K562 (cell line): ENCODE data around the gene HMBS. TPM values are rescaled to one million over a fixed set of nuclear protein-coding genes. Genes with fewer than 3 reads are reported as not detected.

Experiments used
- CBX5 ChIP-seq: IDR thresholded peaks from 2 replicates; pipeline ENCODE4 v1.6.1; 2014; ENCODE audit warnings: low read depth, borderline replicate concordance
- DDX20 ChIP-seq: fragments of 450-650 bp; IDR thresholded peaks from 2 replicates; pipeline ENCODE4 v1.6.1; 2016; ENCODE audit warnings: missing genetic modification characterization, low read depth, mild to moderate bottlenecking, missing compliant biosample characterization, moderate library complexity
- ILF3 ChIP-seq: fragments of 450-650 bp; IDR thresholded peaks from 2 replicates; pipeline ENCODE4 v1.6.1; 2018; ENCODE audit warnings: antibody characterized with exemption, mild to moderate bottlenecking, moderate library complexity, borderline replicate concordance
- KLF13 ChIP-seq: fragments of 450-650 bp; IDR thresholded peaks from 2 replicates; pipeline ENCODE4 v1.6.1; 2016; ENCODE audit warnings: missing genetic modification characterization, low read depth, mild to moderate bottlenecking, missing compliant biosample characterization, moderate library complexity, borderline replicate concordance
- NBN ChIP-seq: fragments of 450-650 bp; IDR thresholded peaks from 2 replicates; pipeline ENCODE4 v1.6.1; 2016; ENCODE audit warnings: low read depth, mild to moderate bottlenecking
- NONO ChIP-seq, 2 experiments: fragments of 200-400 bp in 1 of 2; fragments of 450-650 bp in 1 of 2; formaldehyde crosslinking in 1 of 2; IDR thresholded peaks; 2 replicates each; pipeline ENCODE4 v1.6.1; 2017; ENCODE audit warnings: low read depth in 2 of 2, mild to moderate bottlenecking in 2 of 2, moderate library complexity in 2 of 2, low read length in 1 of 2
- NUFIP1 ChIP-seq: fragments of 450-650 bp; IDR thresholded peaks from 2 replicates; pipeline ENCODE4 v1.6.1; 2018; ENCODE audit not compliant: partially characterized antibody
- POLR2B ChIP-seq: fragments of 450-650 bp; IDR thresholded peaks from 2 replicates; pipeline ENCODE4 v1.6.1; 2018; ENCODE audit warnings: low read depth; ENCODE audit not compliant: partially characterized antibody
- RAD21 ChIP-seq, 2 experiments: fragments of 250-450 bp in 1 of 2; fragments of 450-650 bp in 1 of 2; sonication (Bioruptor Pico) in 1 of 2; formaldehyde crosslinking in 1 of 2; IDR thresholded peaks in 1 of 2; conservative IDR thresholded peaks in 1 of 2; 2 replicates each; pipeline versions ENCODE4 v1.4.0 to v1.8.0; 2020 to 2022; ENCODE audit warnings: mild to moderate bottlenecking in 2 of 2, moderate library complexity in 1 of 2
- RFX1 ChIP-seq: fragments of 450-650 bp; IDR thresholded peaks from 2 replicates; pipeline ENCODE4 v1.6.1; 2016; ENCODE audit warnings: mild to moderate bottlenecking, moderate library complexity
- TEAD1 ChIP-seq, 2 experiments: fragments of 450-650 bp in 1 of 2; sonication (generic) in 1 of 2; formaldehyde crosslinking; IDR thresholded peaks; 2 replicates each; pipeline versions ENCODE4 v1.4.0 to v1.8.0; 2020 to 2022; ENCODE audit warnings: mild to moderate bottlenecking in 2 of 2, missing genetic modification reagents in 1 of 2
- TGIF2 ChIP-seq: sonication (generic); formaldehyde crosslinking; IDR thresholded peaks from 2 replicates; pipeline ENCODE4 v1.8.1; 2022; ENCODE audit warnings: mild to moderate bottlenecking, missing genetic modification reagents, moderate library complexity
- ZBTB40 ChIP-seq, 2 experiments: fragments of 450-650 bp in 1 of 2; sonication (generic) in 1 of 2; formaldehyde crosslinking in 1 of 2; IDR thresholded peaks; 2 replicates each; pipeline versions ENCODE4 v1.7.1 to v1.9.0; 2016 to 2022; ENCODE audit warnings: inconsistent platforms in 1 of 2, mild to moderate bottlenecking in 1 of 2, missing genetic modification reagents in 1 of 2
- ZBTB8A ChIP-seq: fragments of 450-650 bp; IDR thresholded peaks from 2 replicates; pipeline ENCODE4 v1.6.1; 2018; ENCODE audit warnings: mild to moderate bottlenecking, moderate library complexity; ENCODE audit not compliant: partially characterized antibody
- ZNF263 ChIP-seq: sonication (generic); formaldehyde crosslinking; IDR thresholded peaks from 2 replicates; pipeline ENCODE4 v1.8.0; 2022; ENCODE audit warnings: mild to moderate bottlenecking, missing genetic modification reagents, borderline replicate concordance
- ZZZ3 ChIP-seq: fragments of 450-650 bp; IDR thresholded peaks from 2 replicates; pipeline ENCODE4 v1.6.1; 2016; ENCODE audit warnings: antibody characterized with exemption, mild to moderate bottlenecking, moderate library complexity
- polyA plus RNA-seq, 8 experiments: library from polyadenylated mRNA; depleted of rRNA in 4 of 8; stranded (reverse) in 5 of 8; unstranded in 3 of 8; fragments of >200 nt; fragmentation: Nextera tagmentation in 2 of 8; fragmentation: Illumina TruSeq in 1 of 8; extraction: Ambion mirVana in 2 of 8; extraction: Trizol in 1 of 8; gene quantifications; 2 replicates each; pipeline versions ENCODE4 v1.2.1 to v1.2.3, GENCODE V29; 2011 to 2014; ENCODE audit warnings: inconsistent platforms in 1 of 8, missing spikeins in 1 of 8
- total RNA-seq, 7 experiments: library from RNA; depleted of rRNA in 6 of 7; stranded (reverse); fragments of >200 nt in 6 of 7; fragmentation: Illumina TruSeq in 2 of 7; extraction: Trizol in 2 of 7; gene quantifications; 2 replicates each; pipeline versions ENCODE4 v1.2.1 to v1.2.3, GENCODE V29; 2011 to 2021; ENCODE audit warnings: low replicate concordance in 1 of 7

HMBS gene
- total and polyA plus RNA-seq, 9 of the 15 experiments (the other 6 are each of a cell fraction or from before 2014, with no cell fraction given): 56.9 to 385 (median 286) TPM

- TF ChIP-seq RAD21 (CRISPR knock-in tag; conservative IDR thresholded peaks at IDR 0.05 in 1 of 2, IDR thresholded peaks at IDR 0.05 in 1 of 2): no peak
- TF ChIP-seq ZNF263 (CRISPR knock-in tag): no peak; the same call in 1 of the 2 replicates
- TF ChIP-seq TGIF2 (CRISPR knock-in tag): peak; percentile 5; the same call in 1 of the 2 replicates
- no peak for TF ChIP-seq ZBTB40 (IDR thresholded peaks at IDR 0.05)
- no peak for TF ChIP-seq ZBTB40 (CRISPR knock-in tag; IDR thresholded peaks at IDR 0.05)
- no peak for TF ChIP-seq NUFIP1
- TF ChIP-seq RFX1: no peak
- no peak for TF ChIP-seq KLF13
- no peak for TF ChIP-seq POLR2B
- TF ChIP-seq NBN: no peak
- peak; percentile 11 to 52; a peak in 2 of 4 replicates for TF ChIP-seq TEAD1 (CRISPR knock-in tag; IDR thresholded peaks at IDR 0.05)
- no peak for TF ChIP-seq ZBTB8A
- no peak for TF ChIP-seq CBX5
- 0 out of 4 replicates have a peak, but pooled peaks of 1 of the 2 experiments have one; percentile 35 for TF ChIP-seq NONO (IDR thresholded peaks at IDR 0.05; ENCODE audit: low read depth in 2 of 2, low read length in 1 of 2)
- no peak; the same call in 1 of the 2 replicates for TF ChIP-seq ILF3
- no peak for TF ChIP-seq ZZZ3
- no peak for TF ChIP-seq DDX20
Observed at GRCh38 chr11:119093942-119094815, 9.5 kb downstream of the HMBS start (continued).
